H4 (cell line): ENCODE measurements around the gene FYB1. TPM values are rescaled to one million over a fixed set of nuclear protein-coding genes. Genes with fewer than 3 reads are reported as not detected.
A peak's percentile ranks its signal among the peaks of the same experiment; 100 is the strongest.

Experiments used
- DNase-seq: peaks from one replicate; pipeline ENCODE4 v3.0.0-alpha.2; 2015; ENCODE audit warnings: low spot score
- total RNA-seq: library from RNA; depleted of rRNA; stranded (reverse); fragments of >200 nt; shearing (Covaris generic); gene quantifications from 2 replicates; pipeline ENCODE4 v1.2.3, GENCODE V29; 2014

FYB1 gene
- total RNA-seq, 1 experiment from 2014 or later = 0.17 TPM

DNA sequence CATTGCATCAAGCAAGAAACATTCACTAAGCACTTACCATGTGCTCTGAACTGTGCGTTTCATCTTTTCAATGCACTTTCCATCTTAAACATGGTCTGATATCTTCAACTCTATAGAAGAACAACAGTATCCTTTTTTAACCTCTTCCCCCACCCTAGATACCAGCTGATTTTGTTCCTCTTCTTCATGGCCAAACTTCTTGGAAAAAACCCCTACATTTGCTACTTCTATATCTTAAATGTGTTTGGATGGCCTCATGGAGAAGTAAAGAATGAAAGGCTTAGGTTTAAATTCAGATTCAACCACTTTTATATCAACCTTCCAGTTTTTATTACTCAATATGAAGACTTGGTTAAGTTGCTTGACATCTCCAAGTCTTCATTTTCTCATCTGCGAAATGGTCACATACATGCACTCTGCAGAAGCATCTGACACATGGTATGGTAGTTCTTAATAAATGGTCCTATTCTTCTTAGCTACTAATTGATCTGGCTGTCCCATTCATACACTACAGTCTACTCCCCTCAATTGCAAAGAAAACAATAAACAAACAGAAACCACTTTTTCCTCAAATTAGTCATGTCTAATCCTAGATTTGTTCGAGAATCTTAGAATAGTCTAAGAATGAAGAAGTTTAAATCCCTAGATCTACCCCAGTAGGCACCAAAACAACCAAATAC is 59.4 kb downstream of the FYB1 start:
- no peak for DNase-seq

GRCh38 chr5:39158786-39159185 is 60.6 kb downstream of the FYB1 start:
- no peak for DNase-seq

DNA sequence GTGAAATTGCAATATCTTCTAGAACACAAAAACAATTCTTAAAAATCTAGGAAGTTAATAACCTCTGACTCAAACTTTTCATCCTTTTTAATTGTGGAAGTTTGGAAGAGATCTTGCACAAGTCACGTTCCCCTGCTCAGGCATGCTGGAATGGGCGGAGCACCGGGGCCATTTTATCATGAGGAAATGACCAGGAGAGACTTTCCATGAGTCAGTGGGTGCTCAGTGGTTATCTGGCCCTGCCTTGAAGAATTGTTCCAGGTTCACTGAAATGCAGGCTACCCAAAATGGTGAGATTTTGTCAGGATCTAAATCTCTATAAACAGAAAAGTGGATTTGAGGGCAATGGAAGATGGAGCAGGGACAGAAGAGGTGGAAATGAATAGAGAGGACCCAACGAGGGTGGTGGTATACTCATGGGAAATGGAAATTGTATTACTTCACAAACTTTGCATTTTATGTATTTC is 61.2 kb downstream of the FYB1 start:
- peak; percentile 16 for DNase-seq

DNA sequence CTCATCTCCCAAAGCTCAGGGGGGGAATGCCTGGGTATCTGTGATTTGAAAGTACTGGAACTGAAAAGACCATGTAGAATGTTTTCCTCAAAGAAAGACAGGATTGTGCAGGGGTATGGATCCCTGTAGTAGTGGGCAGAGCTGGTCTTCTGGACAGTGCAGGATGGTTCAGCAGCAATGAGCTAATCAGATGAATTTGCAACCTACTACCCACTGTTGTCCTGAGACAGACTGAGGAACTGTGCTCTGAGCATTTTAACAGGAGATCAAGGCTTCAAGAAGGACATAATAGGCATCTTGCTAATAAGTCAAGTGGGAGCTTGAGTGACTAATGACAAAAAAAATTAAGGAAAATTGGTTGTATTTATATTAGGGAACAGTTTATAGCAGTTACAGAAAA is 61.7 kb downstream of the FYB1 start:
- DNase-seq = no peak

DNA sequence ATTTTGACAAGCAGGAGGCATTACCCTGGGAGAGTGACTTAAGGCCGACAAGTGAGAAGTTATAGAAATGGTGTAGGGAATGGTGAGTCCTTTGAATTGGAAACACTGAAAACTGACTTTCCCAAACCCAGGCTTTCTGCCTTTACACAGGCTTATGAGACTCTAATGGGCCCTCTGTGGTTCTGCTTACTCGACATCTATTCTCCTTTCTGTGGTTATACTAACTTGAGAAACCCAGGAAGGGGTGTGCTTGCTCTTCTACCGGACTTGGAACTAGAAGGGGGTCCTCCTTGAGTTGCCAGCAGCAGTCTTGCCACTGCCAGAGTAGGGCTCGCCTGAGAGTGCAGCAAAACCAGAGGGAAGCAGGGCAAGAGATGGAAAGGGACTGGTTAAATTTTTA is 63.3 kb downstream of the FYB1 start:
- no peak for DNase-seq

DNA sequence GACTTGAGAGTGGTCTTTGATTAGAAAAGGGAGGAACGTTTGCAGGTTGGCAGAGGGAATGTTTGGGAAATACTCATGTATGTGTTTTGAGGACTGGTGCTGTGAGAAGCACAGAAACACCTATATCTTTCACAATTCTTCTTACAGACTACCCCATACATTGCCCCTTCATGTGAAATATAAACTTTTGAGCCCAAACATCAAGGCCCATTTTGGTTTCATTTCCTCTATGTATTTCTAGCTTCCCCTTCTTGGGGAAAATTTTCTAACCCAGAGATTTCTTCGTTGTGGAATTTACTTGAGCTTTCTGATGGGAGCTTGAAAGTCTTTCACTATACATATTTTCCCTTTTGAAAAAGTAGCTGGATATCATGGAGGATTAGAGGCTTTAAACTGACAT is 67.6 kb downstream of the FYB1 start:
- no peak for DNase-seq

GRCh38 chr5:39149966-39150365 is 69.4 kb downstream of the FYB1 start:
- no peak for DNase-seq

DNA sequence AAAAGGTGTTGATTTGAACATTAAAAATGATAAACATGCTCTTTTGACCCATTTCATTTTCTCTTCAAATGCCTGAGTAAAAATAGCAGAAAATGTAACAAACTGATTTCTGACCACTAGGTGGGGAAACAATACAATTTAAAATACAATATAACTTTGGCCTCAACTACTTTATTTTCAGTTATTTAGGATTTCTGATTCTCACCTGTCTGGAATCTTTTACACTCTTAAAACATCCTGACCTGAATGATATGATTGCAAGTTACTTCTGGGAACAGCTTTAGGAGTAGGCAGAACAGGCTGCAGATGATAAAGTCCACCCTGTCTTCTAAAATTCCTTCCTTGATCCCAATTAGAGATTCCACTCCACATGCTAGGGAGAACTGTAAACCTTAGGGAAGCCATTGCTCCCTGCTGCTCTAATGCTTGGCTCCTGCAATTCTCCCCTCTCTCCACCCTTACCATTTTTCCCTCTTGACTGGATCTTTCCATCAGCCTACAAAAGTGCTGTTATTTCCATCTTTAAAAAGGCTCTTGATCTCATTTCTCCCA is 70.3 kb downstream of the FYB1 start:
- no peak for DNase-seq

- no peak for DNase-seq
Observed at GRCh38 chr5:39146831-39147540, 72.4 kb downstream of the FYB1 start.

DNA sequence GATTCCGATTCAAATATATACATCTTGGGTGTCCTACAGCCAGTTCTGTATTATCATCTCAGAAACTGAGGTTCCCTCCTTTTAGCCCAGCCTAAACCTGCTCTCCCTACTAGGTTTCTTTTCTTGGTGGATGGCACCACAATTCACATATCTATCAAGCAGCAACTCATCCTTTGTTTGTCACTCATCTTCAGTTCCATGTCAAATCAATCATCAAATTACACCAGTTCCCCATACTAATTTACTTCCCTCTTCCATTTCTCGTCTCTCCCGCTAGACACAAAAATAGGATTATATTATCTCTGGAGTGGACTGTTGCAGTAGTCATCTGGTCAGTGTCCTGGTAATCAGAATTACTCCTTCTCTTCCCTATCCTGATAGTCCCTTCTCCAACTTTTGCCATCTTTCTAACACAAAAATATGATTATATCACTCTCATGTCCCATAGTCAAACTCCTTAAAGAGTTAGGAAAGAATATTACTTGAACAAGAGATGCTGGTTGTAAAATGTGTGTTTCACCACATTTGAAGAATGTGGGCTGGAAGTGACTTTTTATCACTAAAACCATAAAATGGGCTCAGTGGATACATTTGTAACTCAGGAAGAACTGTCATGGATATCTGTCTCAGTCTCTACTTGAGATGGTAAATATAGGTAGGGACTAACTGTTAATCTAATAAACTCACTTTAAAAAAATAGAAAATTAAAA is 76.1 kb downstream of the FYB1 start:
- no peak for DNase-seq

GRCh38 chr5:39140558-39141168 is 78.7 kb downstream of the FYB1 start:
- DNase-seq = no peak

GRCh38 chr5:39138892-39139291 is 80.5 kb downstream of the FYB1 start:
- no peak for DNase-seq

DNA sequence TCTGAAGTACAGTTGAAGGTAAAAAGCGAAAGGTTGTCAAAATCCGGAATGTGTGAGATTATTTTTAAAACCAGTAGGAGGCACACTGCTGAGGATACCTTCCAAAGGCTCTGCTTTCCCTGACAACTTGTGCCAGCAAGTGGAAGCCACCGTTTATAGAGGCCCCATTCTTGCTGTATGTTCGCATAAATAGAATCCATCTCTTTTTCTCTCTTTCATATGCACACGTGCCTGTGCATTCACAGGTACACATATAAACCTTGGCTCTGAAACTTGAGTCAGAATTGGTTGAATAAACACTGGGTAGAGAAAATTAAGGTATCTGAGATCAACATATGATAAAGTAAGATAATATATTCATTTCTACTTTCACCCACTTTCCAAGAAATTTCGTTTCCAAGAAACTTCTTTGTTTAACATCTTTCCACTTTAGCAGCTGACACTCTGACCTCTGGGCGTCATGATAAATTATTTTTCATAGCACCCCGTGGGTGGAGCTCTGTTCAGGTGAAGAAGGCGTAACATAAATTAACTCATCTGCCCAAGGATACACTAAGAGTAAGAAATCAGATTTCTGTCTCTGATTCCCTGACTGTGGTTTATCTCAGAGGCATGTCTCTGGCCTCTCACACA is 81.4 kb downstream of the FYB1 start:
- peak; percentile 18 for DNase-seq

GRCh38 chr5:39137391-39137790 is 82.0 kb downstream of the FYB1 start:
- DNase-seq = no peak

DNA sequence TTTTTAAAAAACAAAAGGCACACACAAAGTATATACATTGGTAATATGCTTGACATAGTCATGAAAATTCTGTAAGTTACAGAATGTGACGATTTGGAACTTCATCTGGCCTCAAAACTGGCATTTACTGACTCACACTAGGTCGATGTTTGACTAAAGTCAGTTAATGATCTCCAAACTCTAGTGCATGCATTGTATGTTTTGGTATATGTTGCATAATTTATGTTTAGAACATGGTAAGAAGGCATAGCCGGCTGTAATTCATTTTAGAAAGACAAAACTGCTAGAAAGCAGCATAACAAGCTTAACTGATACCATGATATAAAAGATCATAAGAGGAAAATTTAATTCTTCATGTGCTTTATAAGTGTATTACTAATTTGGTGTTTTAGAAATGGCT is 86.6 kb downstream of the FYB1 start:
- no peak for DNase-seq

DNA sequence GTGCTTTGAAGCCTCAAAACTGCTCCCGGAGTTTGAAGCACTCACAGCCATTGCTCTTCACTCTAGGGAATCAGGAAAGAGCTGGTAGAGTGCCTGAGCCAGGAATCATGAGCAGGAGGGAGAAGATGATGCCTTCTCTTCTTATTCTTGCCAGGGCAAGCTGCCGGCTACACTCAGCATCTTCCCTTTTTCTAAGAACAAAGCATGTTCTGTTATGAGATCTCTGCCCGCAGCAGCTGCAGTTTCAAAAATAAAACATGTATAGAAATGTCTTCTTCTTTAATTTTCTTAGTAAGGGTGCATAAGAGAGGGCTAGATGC is 87.3 kb downstream of the FYB1 start:
- no peak for DNase-seq

DNA sequence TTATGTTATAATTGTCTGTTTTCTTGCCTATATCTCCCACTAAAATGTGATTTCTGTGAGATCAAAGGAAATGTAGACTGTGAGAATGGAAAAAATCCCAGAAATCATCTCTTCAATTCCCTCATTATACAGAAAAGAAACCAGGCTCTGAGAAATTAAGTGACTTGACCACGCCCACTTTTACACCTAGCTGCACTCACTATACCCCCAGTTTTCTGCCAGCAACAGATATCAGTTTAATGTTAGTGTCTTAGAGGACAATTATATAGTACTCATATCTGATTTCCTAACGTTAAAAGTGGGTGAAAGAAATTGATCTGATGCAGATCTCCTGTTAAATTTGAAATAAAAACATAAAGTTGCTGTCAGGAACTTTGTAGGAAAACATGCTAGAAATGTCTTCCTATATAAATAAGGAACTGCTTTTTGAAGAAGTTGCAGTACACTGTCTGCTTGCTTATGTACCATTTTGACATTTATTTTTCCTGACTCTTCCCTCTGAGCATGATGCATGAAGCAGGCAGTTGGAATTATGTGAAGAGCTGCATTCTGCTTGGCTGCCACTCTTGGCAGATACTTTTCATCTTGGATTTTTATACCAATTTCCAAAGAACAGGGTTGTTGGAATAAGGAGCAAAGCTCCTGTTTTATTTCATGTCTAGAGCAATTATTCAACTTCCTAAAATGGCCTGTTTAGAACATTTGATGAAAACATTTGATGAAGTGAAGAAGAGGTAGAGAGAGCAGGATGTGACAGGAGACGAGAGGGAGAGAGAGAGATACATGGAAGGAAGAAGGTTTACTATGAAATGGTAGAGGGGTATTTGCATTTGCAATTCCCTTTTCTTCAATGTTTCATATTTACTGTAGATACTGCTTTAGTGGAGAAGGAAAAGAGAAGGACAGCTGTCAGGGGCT is 87.9 kb downstream of the FYB1 start:
- DNase-seq = no peak

GRCh38 chr5:39130716-39131115 is 88.6 kb downstream of the FYB1 start:
- no peak for DNase-seq

GRCh38 chr5:39121922-39122321 is 97.4 kb downstream of the FYB1 start:
- no peak for DNase-seq

DNA sequence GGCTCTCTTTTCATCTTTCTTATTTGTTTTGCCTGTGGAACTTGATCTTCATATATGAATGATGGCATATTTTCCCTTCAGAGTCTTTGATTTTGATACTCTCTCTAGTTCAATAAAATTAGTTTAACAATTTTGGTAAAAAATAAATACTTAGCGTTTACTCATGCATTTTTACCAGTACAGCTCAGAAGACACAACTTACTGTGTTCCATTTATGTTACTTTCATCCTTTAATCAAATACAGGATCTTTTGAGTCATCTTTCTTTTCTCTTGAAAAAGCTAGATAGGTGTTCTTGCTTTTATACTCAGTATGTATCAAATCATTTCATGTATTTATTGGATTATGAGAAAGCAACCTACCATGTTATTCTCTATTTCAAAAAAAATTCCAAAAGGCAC is 98.0 kb downstream of the FYB1 start:
- DNase-seq = no peak

GRCh38 chr5:39120052-39120420 is 99.3 kb downstream of the FYB1 start:
- no peak for DNase-seq
